ENCODE results near the gene MICAL3. TPM values are rescaled to one million over a fixed set of nuclear protein-coding genes. Genes with fewer than 3 reads are reported as not detected.

The MICAL3 gene
- total and polyA plus RNA-seq, 2 donors from 2014 or later = 5.0 to 99.4 TPM

DNA sequence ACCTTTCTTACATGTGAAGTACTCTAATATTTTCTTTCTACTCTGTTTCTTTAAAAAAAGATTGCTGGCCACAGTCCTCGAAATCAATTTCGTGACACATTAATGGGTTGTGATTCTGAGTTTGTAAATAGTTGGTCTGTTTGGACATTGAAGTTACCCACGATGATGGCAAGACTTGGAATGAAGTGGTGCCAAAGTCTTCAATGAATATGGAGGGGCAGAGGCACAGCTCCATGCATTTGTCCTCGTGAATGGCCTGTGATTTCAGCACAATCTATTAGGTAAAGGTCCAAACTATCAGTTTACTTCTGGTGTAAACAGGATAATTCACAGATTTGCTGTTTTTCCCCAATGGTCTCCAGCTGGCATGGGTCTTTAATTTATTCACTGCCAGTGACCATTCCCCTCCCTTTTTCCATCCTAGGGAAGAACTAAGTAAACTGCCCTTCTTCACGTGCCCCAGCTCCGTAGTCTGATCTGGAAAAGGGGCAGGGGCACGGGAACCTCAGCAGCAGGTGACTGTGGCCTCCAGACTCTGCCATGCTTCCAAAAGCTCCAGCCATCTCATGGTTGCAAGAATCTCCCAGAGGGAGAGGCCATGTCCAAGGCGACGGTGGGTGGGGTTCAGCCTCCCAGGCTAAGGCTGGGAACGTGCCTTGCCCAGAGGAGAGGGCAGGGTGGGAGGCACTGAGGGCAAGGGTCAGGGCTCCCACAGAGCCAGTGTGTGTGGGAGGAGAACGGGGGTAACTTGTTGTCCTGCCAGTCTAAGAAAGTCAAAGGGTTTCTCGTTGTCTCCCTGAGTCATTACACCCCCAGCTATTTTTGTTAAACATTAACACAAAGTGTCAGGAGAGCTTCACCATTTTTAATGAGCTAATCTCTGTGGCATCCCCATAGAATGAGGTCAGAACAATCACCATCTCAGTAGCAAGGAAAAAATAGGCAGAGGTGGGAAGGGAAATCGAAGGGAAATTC lies 36.6 kb upstream of the MICAL3 start:
- Histone ChIP-seq H3K9ac (ENCODE audit: low read length in 3 of 3) (no peak overlapping the region), H3K4me3 (ENCODE audit: low read length in 3 of 3) (no peak overlapping the region), H3K36me3 (ENCODE audit: control insufficient read depth in 2 of 3, insufficient read depth in 3 of 3, low read length in 3 of 3) (no peaks in the 10 kb centered on the region), H3K9me3 (ENCODE audit: control insufficient read depth in 2 of 3, insufficient read depth in 1 of 3, low read length in 3 of 3) (no peaks in the 10 kb centered on the region), H3K4me1 (ENCODE audit: control insufficient read depth in 2 of 3, insufficient read depth in 2 of 3, low read depth in 1 of 3, low read length in 3 of 3) (peaks cover 0 to 9% (median 0%) of the 10 kb centered on the region in 3 donors), H3K27ac (ENCODE audit: low read depth in 2 of 2, low read length in 2 of 2) (peak overlapping the region; percentile 65 to 71), H3K27me3 (ENCODE audit: control insufficient read depth, insufficient read depth, low read length) (no peaks in the 10 kb centered on the region)
- DNase-seq = peak in 4 of 5 donors; percentile 19 to 79 (median 77)
- intact Hi-C loops (cut with DNase I) = no loop called here
- FAIRE-seq = no peak
- TF ChIP-seq, protein P1, sequence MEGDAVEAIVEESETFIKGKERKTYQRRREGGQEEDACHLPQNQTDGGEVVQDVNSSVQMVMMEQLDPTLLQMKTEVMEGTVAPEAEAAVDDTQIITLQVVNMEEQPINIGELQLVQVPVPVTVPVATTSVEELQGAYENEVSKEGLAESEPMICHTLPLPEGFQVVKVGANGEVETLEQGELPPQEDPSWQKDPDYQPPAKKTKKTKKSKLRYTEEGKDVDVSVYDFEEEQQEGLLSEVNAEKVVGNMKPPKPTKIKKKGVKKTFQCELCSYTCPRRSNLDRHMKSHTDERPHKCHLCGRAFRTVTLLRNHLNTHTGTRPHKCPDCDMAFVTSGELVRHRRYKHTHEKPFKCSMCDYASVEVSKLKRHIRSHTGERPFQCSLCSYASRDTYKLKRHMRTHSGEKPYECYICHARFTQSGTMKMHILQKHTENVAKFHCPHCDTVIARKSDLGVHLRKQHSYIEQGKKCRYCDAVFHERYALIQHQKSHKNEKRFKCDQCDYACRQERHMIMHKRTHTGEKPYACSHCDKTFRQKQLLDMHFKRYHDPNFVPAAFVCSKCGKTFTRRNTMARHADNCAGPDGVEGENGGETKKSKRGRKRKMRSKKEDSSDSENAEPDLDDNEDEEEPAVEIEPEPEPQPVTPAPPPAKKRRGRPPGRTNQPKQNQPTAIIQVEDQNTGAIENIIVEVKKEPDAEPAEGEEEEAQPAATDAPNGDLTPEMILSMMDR (IDR thresholded peaks at IDR 0.05; ENCODE audit: borderline replicate concordance, extremely low read depth, insufficient read depth) = no peak

GRCh38 chr22:18059991-18060390 lies 35.6 kb upstream of the MICAL3 start:
- FAIRE-seq (no peak), DNase-seq (no peak)
- TF ChIP-seq, protein P1 (IDR thresholded peaks at IDR 0.05; ENCODE audit: borderline replicate concordance, extremely low read depth, insufficient read depth) = no peak
- Histone ChIP-seq H3K9ac (ENCODE audit: low read length in 3 of 3) (no peak overlapping the region), H3K27me3 (ENCODE audit: control insufficient read depth, insufficient read depth, low read length) (no peaks in the 10 kb centered on the region), H3K4me1 (ENCODE audit: control insufficient read depth in 2 of 3, insufficient read depth in 2 of 3, low read depth in 1 of 3, low read length in 3 of 3) (peaks cover 0 to 10% (median 0%) of the 10 kb centered on the region in 3 donors), H3K4me3 (ENCODE audit: low read length in 3 of 3) (no peak overlapping the region), H3K27ac (ENCODE audit: low read depth in 2 of 2, low read length in 2 of 2) (no peak overlapping the region), H3K36me3 (ENCODE audit: control insufficient read depth in 2 of 3, insufficient read depth in 3 of 3, low read length in 3 of 3) (no peaks in the 10 kb centered on the region), H3K9me3 (ENCODE audit: control insufficient read depth in 2 of 3, insufficient read depth in 1 of 3, low read length in 3 of 3) (no peaks in the 10 kb centered on the region)
- intact Hi-C loops (cut with DNase I) = no loop called here

DNA sequence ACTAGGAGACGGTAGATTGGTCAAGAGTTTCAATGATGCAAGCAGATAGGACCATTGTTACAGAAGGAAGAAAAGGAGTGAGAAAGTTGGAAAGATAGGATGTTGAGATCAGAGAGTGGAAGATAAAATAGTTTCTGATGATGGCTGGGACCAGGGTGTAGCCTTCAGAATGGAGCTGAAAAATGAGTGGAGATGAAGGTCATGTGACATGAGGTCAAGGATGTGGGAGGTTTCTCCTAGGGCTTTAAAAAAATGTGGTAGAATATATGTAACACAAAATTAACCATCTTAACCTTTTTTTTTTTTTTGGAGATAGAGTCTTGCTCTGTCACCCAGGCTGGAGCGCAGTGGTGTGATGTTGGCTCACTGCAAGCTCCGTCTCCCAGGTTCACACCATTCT lies 35.1 kb upstream of the MICAL3 start:
- H3K27me3 ChIP-seq (ENCODE audit: control insufficient read depth, insufficient read depth, low read length) = no peaks in the 10 kb centered on the region
- intact Hi-C loops (cut with DNase I) = no loop called here
- no peaks in the 10 kb centered on the region for H3K9me3 ChIP-seq (ENCODE audit: control insufficient read depth in 2 of 3, insufficient read depth in 1 of 3, low read length in 3 of 3)
- peaks cover 0 to 10% (median 0%) of the 10 kb centered on the region in 3 donors for H3K4me1 ChIP-seq (ENCODE audit: control insufficient read depth in 2 of 3, insufficient read depth in 2 of 3, low read depth in 1 of 3, low read length in 3 of 3)
- H3K27ac ChIP-seq (ENCODE audit: low read depth in 2 of 2, low read length in 2 of 2) = no peak overlapping the region
- DNase-seq = no peak
- no peak for FAIRE-seq
- TF ChIP-seq, protein P1 (IDR thresholded peaks at IDR 0.05; ENCODE audit: borderline replicate concordance, extremely low read depth, insufficient read depth) = no peak
- no peak overlapping the region for H3K4me3 ChIP-seq (ENCODE audit: low read length in 3 of 3)
- no peak overlapping the region for H3K9ac ChIP-seq (ENCODE audit: low read length in 3 of 3)
- no peaks in the 10 kb centered on the region for H3K36me3 ChIP-seq (ENCODE audit: control insufficient read depth in 2 of 3, insufficient read depth in 3 of 3, low read length in 3 of 3)
